WTC11 (cell line): ENCODE results near the gene CDC42EP2. TPM values are rescaled to one million over a fixed set of nuclear protein-coding genes. Genes with fewer than 3 reads are reported as not detected.

Source experiments
- ATAC-seq: fragments of 200-7000 bp; cut with Tn5 transposase; 2 replicates; pipeline ENCODE4 v1.10.0; 2021; ENCODE audit warnings: mild to moderate bottlenecking, moderate library complexity
- CTCF ChIA-PET: fragments of 300-600 bp; sonication (Branson Sonifier 250); formaldehyde crosslinking; loops from one replicate; lab custom pipeline; 2021; ENCODE audit warnings: antibody characterized with exemption; lab: Charles Lee
- POLR2A ChIA-PET: fragments of 350-600 bp; sonication (Branson Sonifier 250); formaldehyde crosslinking; loops from one replicate; lab custom pipeline; 2021; ENCODE audit warnings: antibody characterized with exemption; lab: Charles Lee
- DNase-seq: peaks from one replicate; pipeline ENCODE4 v3.0.0; 2021; ENCODE audit warnings: low spot score
- H3K27ac Mint-ChIP-seq: 2 replicates; pipeline ENCODE4 v1.8.0; 2021; ENCODE audit warnings: mixed read lengths
- H3K27me3 Mint-ChIP-seq: 2 replicates; pipeline ENCODE4 v1.8.0; 2021; ENCODE audit warnings: low read depth, mild to moderate bottlenecking, moderate library complexity, mixed read lengths
- H3K36me3 Mint-ChIP-seq: 2 replicates; pipeline ENCODE4 v1.8.0; 2021; ENCODE audit warnings: mixed read lengths
- H3K4me1 Mint-ChIP-seq: 2 replicates; pipeline ENCODE4 v1.8.0; 2022; ENCODE audit warnings: mixed read lengths
- H3K4me3 Mint-ChIP-seq: 2 replicates; pipeline ENCODE4 v1.8.0; 2021; ENCODE audit warnings: mild to moderate bottlenecking, moderate library complexity, mixed read lengths
- H3K9me3 Mint-ChIP-seq: 2 replicates; pipeline ENCODE4 v1.8.0; 2021; ENCODE audit warnings: mixed read lengths
- CBFB ChIP-seq: sonication (generic); formaldehyde crosslinking; IDR thresholded peaks from 2 replicates; pipeline ENCODE4 v1.8.1; 2022; ENCODE audit warnings: mild to moderate bottlenecking, low read depth, missing genetic modification reagents
- E2F4 ChIP-seq: sonication (generic); formaldehyde crosslinking; IDR thresholded peaks from 2 replicates; pipeline ENCODE4 v1.8.1; 2022; ENCODE audit warnings: low read depth, mild to moderate bottlenecking, moderate library complexity, missing genetic modification reagents, borderline replicate concordance
- ERG ChIP-seq: fragments of 250-450 bp; sonication (Bioruptor Pico); IDR thresholded peaks from 2 replicates; pipeline ENCODE4 v1.8.0; 2021; ENCODE audit warnings: mild to moderate bottlenecking
- GRHL2 ChIP-seq: fragments of 250-450 bp; sonication (Bioruptor Pico); IDR thresholded peaks from 2 replicates; pipeline ENCODE4 v1.8.0; 2022; ENCODE audit warnings: mild to moderate bottlenecking, moderate library complexity; ENCODE audit not compliant: insufficient replicate concordance, severe bottlenecking
- HMGA2 ChIP-seq: fragments of 250-450 bp; sonication (Bioruptor Pico); IDR thresholded peaks from 2 replicates; pipeline ENCODE4 v1.4.0; 2021; ENCODE audit warnings: mild to moderate bottlenecking, moderate library complexity
- IRF1 ChIP-seq: sonication (generic); formaldehyde crosslinking; IDR thresholded peaks from 2 replicates; pipeline ENCODE4 v1.8.0; 2023; ENCODE audit warnings: missing genetic modification reagents
- NR2C2 ChIP-seq: sonication (generic); formaldehyde crosslinking; IDR thresholded peaks from 2 replicates; pipeline ENCODE4 v1.8.0; 2022; ENCODE audit warnings: mild to moderate bottlenecking, missing genetic modification reagents
- NR3C1 ChIP-seq: sonication (generic); formaldehyde crosslinking; conservative IDR thresholded peaks from 2 replicates; pipeline ENCODE4 v1.8.1; 2023; ENCODE audit warnings: low read depth, mild to moderate bottlenecking, missing genetic modification reagents
- OVOL2 ChIP-seq: fragments of 250-450 bp; sonication (Bioruptor Pico); IDR thresholded peaks from 2 replicates; pipeline ENCODE4 v1.9.0; 2021; ENCODE audit warnings: mild to moderate bottlenecking, borderline replicate concordance
- SP1 ChIP-seq: sonication (generic); formaldehyde crosslinking; conservative IDR thresholded peaks from 2 replicates; pipeline ENCODE4 v1.8.1; 2022; ENCODE audit warnings: missing genetic modification reagents
- TCF7 ChIP-seq: sonication (generic); formaldehyde crosslinking; IDR thresholded peaks from 2 replicates; pipeline ENCODE4 v1.8.0; 2022; ENCODE audit warnings: mild to moderate bottlenecking, low read depth, missing genetic modification reagents, moderate library complexity
- ZNF138 ChIP-seq: sonication (generic); formaldehyde crosslinking; conservative IDR thresholded peaks from 2 replicates; pipeline ENCODE4 v1.8.1; 2022; ENCODE audit warnings: mild to moderate bottlenecking, moderate library complexity, missing genetic modification reagents
- ZNF219 ChIP-seq: sonication (generic); formaldehyde crosslinking; IDR thresholded peaks from 2 replicates; pipeline ENCODE4 v1.8.0; 2023; ENCODE audit warnings: missing genetic modification reagents, mild to moderate bottlenecking, borderline replicate concordance
- ZNF232 ChIP-seq: sonication (generic); formaldehyde crosslinking; IDR thresholded peaks from 2 replicates; pipeline ENCODE4 v1.8.0; 2022; ENCODE audit warnings: mild to moderate bottlenecking, missing genetic modification reagents
- total RNA-seq: library from RNA; stranded (reverse); gene quantifications from 3 replicates; pipeline ENCODE4 v1.2.3, GENCODE V29; 2021
- TF ChIP-seq, protein P1 (sequence below): sonication (generic); formaldehyde crosslinking; IDR thresholded peaks from 2 replicates; pipeline ENCODE4 v1.8.1; 2022; ENCODE audit warnings: low read depth, missing genetic modification reagents, borderline replicate concordance
- TF ChIP-seq, protein P2 (sequence below): sonication (generic); formaldehyde crosslinking; IDR thresholded peaks from 2 replicates; pipeline ENCODE4 v1.8.1; 2023; ENCODE audit warnings: mild to moderate bottlenecking, moderate library complexity, missing genetic modification reagents
- TF ChIP-seq, protein P3 (sequence below): fragments of 250-450 bp; sonication (Bioruptor Pico); IDR thresholded peaks from 2 replicates; pipeline ENCODE4 v1.9.0; 2021; ENCODE audit warnings: mild to moderate bottlenecking
- TF ChIP-seq, protein P4 (sequence below): sonication (generic); formaldehyde crosslinking; IDR thresholded peaks from 2 replicates; pipeline ENCODE4 v1.8.1; 2022; ENCODE audit warnings: mild to moderate bottlenecking, moderate library complexity, missing genetic modification reagents
- TF ChIP-seq, protein P5 (sequence below): fragments of 250-450 bp; sonication (Bioruptor Pico); IDR thresholded peaks from 2 replicates; pipeline ENCODE4 v1.9.0; 2021; ENCODE audit warnings: mild to moderate bottlenecking

CDC42EP2 gene
- total RNA-seq, 1 experiment from 2014 or later, result 11.0 TPM

- H3K9me3 Mint-ChIP-seq, result no peaks in the 10 kb centered on the region
- ATAC-seq, result no peak
- peaks cover 35% of the 10 kb centered on the region for H3K4me1 Mint-ChIP-seq
- ChIA-PET CTCF (interaction anchor here (0.7 to 13.2 kb wide), 27 partner anchors 9 to 269 kb away, joined by 3 to 232 read pairs (median 7); partner anchors contain the start of genes CAPN1, DPF2, FAU and MRPL49), POLR2A (interaction anchor here (1.0 to 2.9 kb wide), 9 partner anchors 9 to 191 kb away, joined by 3 to 13 read pairs (median 4); partner anchors contain the start of genes DPF2 and POLA2)
- H3K27me3 Mint-ChIP-seq, result peaks cover 29% of the 10 kb centered on the region
- DNase-seq, result no peak
- peaks cover 5% of the 10 kb centered on the region; the same call in 1 of the 2 replicates for H3K36me3 Mint-ChIP-seq
- peak overlapping the region; percentile 71 for H3K4me3 Mint-ChIP-seq
- TF ChIP-seq, protein P1, sequence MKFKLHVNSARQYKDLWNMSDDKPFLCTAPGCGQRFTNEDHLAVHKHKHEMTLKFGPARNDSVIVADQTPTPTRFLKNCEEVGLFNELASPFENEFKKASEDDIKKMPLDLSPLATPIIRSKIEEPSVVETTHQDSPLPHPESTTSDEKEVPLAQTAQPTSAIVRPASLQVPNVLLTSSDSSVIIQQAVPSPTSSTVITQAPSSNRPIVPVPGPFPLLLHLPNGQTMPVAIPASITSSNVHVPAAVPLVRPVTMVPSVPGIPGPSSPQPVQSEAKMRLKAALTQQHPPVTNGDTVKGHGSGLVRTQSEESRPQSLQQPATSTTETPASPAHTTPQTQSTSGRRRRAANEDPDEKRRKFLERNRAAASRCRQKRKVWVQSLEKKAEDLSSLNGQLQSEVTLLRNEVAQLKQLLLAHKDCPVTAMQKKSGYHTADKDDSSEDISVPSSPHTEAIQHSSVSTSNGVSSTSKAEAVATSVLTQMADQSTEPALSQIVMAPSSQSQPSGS (CRISPR knock-in tag), result no peak
- TF ChIP-seq SP1 (CRISPR knock-in tag) (no peak), E2F4 (CRISPR knock-in tag) (no peak), IRF1 (CRISPR knock-in tag) (no peak), NR2C2 (no peak), HMGA2 (CRISPR knock-in tag) (no peak), OVOL2 (CRISPR knock-in tag) (no peak), ZNF138 (CRISPR knock-in tag) (no peak), NR3C1 (CRISPR knock-in tag) (no peak), ERG (CRISPR knock-in tag) (no peak), CBFB (no peak), TCF7 (CRISPR knock-in tag) (no peak), ZNF232 (CRISPR knock-in tag) (no peak), GRHL2 (no peak), ZNF219 (no peak)
- TF ChIP-seq, protein P2, sequence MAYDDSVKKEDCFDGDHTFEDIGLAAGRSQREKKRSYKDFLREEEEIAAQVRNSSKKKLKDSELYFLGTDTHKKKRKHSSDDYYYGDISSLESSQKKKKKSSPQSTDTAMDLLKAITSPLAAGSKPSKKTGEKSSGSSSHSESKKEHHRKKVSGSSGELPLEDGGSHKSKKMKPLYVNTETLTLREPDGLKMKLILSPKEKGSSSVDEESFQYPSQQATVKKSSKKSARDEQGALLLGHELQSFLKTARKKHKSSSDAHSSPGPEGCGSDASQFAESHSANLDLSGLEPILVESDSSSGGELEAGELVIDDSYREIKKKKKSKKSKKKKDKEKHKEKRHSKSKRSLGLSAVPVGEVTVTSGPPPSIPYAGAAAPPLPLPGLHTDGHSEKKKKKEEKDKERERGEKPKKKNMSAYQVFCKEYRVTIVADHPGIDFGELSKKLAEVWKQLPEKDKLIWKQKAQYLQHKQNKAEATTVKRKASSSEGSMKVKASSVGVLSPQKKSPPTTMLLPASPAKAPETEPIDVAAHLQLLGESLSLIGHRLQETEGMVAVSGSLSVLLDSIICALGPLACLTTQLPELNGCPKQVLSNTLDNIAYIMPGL (CRISPR knock-in tag), result no peak
- TF ChIP-seq, protein P3, sequence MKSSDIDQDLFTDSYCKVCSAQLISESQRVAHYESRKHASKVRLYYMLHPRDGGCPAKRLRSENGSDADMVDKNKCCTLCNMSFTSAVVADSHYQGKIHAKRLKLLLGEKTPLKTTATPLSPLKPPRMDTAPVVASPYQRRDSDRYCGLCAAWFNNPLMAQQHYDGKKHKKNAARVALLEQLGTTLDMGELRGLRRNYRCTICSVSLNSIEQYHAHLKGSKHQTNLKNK (CRISPR knock-in tag), result no peak
- TF ChIP-seq, protein P4, sequence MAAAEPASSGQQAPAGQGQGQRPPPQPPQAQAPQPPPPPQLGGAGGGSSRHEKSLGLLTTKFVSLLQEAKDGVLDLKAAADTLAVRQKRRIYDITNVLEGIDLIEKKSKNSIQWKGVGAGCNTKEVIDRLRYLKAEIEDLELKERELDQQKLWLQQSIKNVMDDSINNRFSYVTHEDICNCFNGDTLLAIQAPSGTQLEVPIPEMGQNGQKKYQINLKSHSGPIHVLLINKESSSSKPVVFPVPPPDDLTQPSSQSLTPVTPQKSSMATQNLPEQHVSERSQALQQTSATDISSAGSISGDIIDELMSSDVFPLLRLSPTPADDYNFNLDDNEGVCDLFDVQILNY (CRISPR knock-in tag), result no peak
- TF ChIP-seq, protein P5, sequence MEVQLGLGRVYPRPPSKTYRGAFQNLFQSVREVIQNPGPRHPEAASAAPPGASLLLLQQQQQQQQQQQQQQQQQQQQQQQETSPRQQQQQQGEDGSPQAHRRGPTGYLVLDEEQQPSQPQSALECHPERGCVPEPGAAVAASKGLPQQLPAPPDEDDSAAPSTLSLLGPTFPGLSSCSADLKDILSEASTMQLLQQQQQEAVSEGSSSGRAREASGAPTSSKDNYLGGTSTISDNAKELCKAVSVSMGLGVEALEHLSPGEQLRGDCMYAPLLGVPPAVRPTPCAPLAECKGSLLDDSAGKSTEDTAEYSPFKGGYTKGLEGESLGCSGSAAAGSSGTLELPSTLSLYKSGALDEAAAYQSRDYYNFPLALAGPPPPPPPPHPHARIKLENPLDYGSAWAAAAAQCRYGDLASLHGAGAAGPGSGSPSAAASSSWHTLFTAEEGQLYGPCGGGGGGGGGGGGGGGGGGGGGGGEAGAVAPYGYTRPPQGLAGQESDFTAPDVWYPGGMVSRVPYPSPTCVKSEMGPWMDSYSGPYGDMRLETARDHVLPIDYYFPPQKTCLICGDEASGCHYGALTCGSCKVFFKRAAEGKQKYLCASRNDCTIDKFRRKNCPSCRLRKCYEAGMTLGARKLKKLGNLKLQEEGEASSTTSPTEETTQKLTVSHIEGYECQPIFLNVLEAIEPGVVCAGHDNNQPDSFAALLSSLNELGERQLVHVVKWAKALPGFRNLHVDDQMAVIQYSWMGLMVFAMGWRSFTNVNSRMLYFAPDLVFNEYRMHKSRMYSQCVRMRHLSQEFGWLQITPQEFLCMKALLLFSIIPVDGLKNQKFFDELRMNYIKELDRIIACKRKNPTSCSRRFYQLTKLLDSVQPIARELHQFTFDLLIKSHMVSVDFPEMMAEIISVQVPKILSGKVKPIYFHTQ, result no peak
- peak overlapping the region; percentile 74 for H3K27ac Mint-ChIP-seq
Measured at GRCh38 chr11:65316227-65317024, 1.8 kb downstream of the CDC42EP2 start.
